Measurements from ENCODE around the gene MOXD1. TPM values are rescaled to one million over a fixed set of nuclear protein-coding genes. Genes with fewer than 3 reads are reported as not detected.

The MOXD1 gene
- total RNA-seq, 3 donors from 2014 or later, result 1.7 to 14.8 (median 2.4) TPM

DNA sequence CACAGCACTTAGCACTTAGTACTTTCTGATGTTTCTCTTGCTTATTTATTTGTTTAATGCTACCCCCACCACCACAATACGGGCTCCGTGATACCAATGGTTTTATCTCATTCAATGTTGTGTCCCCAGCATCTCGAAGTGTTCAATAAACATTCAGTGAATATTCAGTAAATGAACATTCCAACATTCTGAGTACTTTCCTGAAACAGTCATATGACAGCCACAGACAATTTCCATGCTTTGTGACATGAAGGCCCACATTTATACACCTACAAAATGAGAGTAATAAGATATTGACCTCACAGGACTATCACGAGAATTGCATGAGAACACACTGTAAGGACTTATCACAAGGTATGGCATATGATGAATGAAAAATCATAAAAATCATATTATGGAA lies 10.8 kb downstream of the MOXD1 start:
- DNase-seq (no peak), ATAC-seq (no peak)
- TF ChIP-seq, protein P1, sequence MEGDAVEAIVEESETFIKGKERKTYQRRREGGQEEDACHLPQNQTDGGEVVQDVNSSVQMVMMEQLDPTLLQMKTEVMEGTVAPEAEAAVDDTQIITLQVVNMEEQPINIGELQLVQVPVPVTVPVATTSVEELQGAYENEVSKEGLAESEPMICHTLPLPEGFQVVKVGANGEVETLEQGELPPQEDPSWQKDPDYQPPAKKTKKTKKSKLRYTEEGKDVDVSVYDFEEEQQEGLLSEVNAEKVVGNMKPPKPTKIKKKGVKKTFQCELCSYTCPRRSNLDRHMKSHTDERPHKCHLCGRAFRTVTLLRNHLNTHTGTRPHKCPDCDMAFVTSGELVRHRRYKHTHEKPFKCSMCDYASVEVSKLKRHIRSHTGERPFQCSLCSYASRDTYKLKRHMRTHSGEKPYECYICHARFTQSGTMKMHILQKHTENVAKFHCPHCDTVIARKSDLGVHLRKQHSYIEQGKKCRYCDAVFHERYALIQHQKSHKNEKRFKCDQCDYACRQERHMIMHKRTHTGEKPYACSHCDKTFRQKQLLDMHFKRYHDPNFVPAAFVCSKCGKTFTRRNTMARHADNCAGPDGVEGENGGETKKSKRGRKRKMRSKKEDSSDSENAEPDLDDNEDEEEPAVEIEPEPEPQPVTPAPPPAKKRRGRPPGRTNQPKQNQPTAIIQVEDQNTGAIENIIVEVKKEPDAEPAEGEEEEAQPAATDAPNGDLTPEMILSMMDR (IDR thresholded peaks at IDR 0.05), result no peak
- H3K36me3 ChIP-seq (ENCODE audit: low read depth), result no peaks in the 10 kb centered on the region
- intact Hi-C loops (cut with DNase I, micrococcal nuclease), result no loop called here
- H3K4me1 ChIP-seq (ENCODE audit: low read depth), result no peaks in the 10 kb centered on the region
- H3K4me3 ChIP-seq, result no peak overlapping the region
- H3K9me3 ChIP-seq, result peaks cover 8% of the 10 kb centered on the region

DNA sequence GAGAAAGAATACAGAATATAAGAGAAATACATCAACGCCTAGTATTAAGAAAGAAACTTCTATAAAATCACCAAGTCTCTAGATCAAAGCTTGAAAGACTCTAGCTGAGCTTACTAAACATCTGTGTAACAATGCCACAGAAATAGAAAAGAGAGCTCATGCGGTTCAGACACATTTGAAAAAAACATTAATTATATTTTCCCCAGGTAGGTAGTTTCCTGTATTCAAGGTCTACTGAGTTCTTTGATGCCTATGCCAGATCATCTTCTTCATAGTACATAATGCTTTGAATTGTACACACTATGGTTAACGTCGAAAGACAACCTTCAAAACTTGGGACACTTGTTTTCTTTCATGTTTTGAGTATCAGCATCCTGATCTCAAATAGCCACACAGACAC lies 11.3 kb downstream of the MOXD1 start:
- Histone ChIP-seq H3K9me3 (peaks cover 5% of the 10 kb centered on the region), H3K36me3 (ENCODE audit: low read depth) (no peaks in the 10 kb centered on the region), H3K4me3 (no peak overlapping the region), H3K4me1 (ENCODE audit: low read depth) (no peaks in the 10 kb centered on the region)
- no peak for ATAC-seq
- TF ChIP-seq, protein P1 (IDR thresholded peaks at IDR 0.05), result no peak
- DNase-seq, result no peak
- intact Hi-C loops (cut with DNase I, micrococcal nuclease), result no loop called here

DNA sequence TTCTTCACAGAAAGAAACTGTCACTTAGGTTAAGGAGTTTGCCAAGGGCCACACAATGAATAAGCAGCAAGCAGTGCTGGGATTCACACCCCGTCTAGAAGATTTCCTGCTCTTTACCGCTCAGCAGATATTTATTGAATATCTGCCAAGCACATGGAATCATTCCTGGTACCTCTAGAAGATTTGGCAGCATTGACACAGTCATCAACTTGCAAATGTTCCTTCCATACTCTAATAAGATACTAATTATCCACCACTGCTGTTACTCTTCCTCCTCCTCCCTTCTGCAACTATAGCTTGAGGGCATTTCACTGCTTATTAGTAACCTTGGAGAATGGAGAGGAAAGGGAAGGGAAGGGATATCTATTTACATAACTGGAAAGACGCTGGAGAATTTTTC lies 13.0 kb downstream of the MOXD1 start:
- TF ChIP-seq, protein P1 (IDR thresholded peaks at IDR 0.05), result no peak
- ATAC-seq (no peak), DNase-seq (no peak)
- Histone ChIP-seq H3K36me3 (ENCODE audit: low read depth) (no peaks in the 10 kb centered on the region), H3K4me3 (no peak overlapping the region), H3K4me1 (ENCODE audit: low read depth) (no peaks in the 10 kb centered on the region), H3K9me3 (no peaks in the 10 kb centered on the region)
- intact Hi-C loops (cut with DNase I, micrococcal nuclease), result no loop called here

DNA sequence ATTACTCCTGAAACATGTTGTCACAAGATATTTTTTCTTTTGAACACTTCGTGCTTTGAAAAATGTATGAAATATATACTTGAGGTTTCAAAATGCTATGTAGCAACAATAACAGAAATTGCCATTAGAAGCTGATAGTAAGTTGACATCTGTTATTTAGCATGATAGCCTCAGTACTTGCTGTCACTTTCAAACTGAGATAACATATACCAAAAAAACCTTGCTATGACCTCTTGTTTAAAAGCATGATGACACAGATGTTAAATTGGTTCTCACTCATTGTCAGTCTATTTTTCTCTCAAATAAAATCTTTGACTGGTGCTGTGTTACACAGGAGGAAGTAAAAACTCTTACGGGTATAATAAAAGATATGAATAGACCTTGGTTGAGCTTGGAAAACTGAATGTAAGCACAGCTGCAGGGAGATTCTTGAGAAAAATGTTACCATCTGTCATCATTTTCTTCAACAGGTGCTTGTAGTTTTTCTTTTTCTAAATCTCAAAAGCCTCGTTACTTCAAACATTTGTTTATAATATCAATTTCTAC lies 18.6 kb downstream of the MOXD1 start:
- intact Hi-C loops (cut with DNase I, micrococcal nuclease), result no loop called here
- DNase-seq (no peak), ATAC-seq (no peak)
- no peaks in the 10 kb centered on the region for H3K4me1 ChIP-seq (ENCODE audit: low read depth)
- TF ChIP-seq, protein P1 (IDR thresholded peaks at IDR 0.05), result no peak
- no peaks in the 10 kb centered on the region for H3K9me3 ChIP-seq
- H3K36me3 ChIP-seq (ENCODE audit: low read depth), result no peaks in the 10 kb centered on the region
- no peak overlapping the region for H3K4me3 ChIP-seq

DNA sequence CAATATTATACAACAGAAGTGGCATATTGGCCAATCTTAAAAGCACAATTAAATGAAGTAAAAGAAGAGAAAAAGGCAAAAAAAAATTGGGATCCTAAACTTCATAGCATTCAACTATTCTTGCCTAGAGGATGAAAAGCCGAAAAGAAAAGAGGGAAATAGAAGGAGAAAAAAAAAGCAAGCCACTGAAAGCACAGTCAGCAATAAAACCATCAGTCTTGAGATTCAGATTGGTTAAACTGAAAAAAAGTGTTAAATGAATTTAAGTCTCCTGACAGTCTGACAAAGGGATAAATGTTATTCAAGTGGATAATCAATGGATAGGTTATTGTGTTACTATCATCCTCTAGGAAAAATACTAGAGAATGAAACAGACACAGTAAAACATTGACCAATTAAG lies 19.9 kb downstream of the MOXD1 start:
- ATAC-seq, result no peak
- Histone ChIP-seq H3K9me3 (no peaks in the 10 kb centered on the region), H3K4me1 (ENCODE audit: low read depth) (no peaks in the 10 kb centered on the region), H3K4me3 (no peak overlapping the region), H3K36me3 (ENCODE audit: low read depth) (no peaks in the 10 kb centered on the region)
- no peak for DNase-seq
- intact Hi-C loops (cut with DNase I, micrococcal nuclease), result no loop called here
- TF ChIP-seq, protein P1 (IDR thresholded peaks at IDR 0.05), result no peak
